Liver (tissue), 9 donors: Measurements from ENCODE around the gene WDR81. TPM values are rescaled to one million over a fixed set of nuclear protein-coding genes. Genes with fewer than 3 reads are reported as not detected.

Experiments
- DNase-seq: peaks from one replicate; pipeline ENCODE4 v3.0.0-alpha.2; 2017; ENCODE audit warnings: low spot score
- H3K27ac ChIP-seq, 2 donors: one replicate each; pipeline ENCODE4 v1.7.0; 2013; ENCODE audit warnings: inconsistent platforms in 2 of 2, low read length in 2 of 2, control low read depth in 1 of 2, low read depth in 1 of 2, mild to moderate bottlenecking in 1 of 2
- H3K27me3 ChIP-seq, 4 donors: one replicate each; pipeline versions ENCODE4 v1.6.1 to v1.7.0; 2013; ENCODE audit warnings: low read length in 3 of 4, inconsistent platforms in 1 of 4, mild to moderate bottlenecking in 1 of 4, moderate library complexity in 1 of 4; ENCODE audit not compliant: control insufficient read depth in 4 of 4, insufficient read depth in 4 of 4
- H3K36me3 ChIP-seq, 4 donors: one replicate each; pipeline versions ENCODE4 v1.6.1 to v1.7.0; 2013; ENCODE audit warnings: low read length in 3 of 4, mild to moderate bottlenecking in 3 of 4, low read depth in 1 of 4, moderate library complexity in 1 of 4; ENCODE audit not compliant: control insufficient read depth in 4 of 4, insufficient read depth in 3 of 4
- H3K4me1 ChIP-seq, 4 donors: one replicate each; pipeline versions ENCODE4 v1.6.1 to v1.7.0; 2013; ENCODE audit warnings: low read length in 3 of 4, mild to moderate bottlenecking in 3 of 4, moderate library complexity in 1 of 4; ENCODE audit not compliant: control insufficient read depth in 4 of 4, insufficient read depth in 4 of 4
- H3K4me3 ChIP-seq, 3 donors: one replicate each; pipeline versions ENCODE4 v1.6.1 to v1.7.0; 2013; ENCODE audit warnings: low read length in 3 of 3, control low read depth in 1 of 3, low read depth in 1 of 3, mild to moderate bottlenecking in 1 of 3
- H3K9ac ChIP-seq, 2 donors: one replicate each; pipeline ENCODE4 v1.7.0; 2013; ENCODE audit warnings: low read length in 2 of 2, mild to moderate bottlenecking in 2 of 2, moderate library complexity in 2 of 2, control low read depth in 1 of 2, low read depth in 1 of 2
- H3K9me3 ChIP-seq, 4 donors: one replicate each; pipeline versions ENCODE4 v1.6.1 to v1.7.0; 2013; ENCODE audit warnings: low read length in 3 of 4; ENCODE audit not compliant: control insufficient read depth in 4 of 4
- ATF3 ChIP-seq: IDR thresholded peaks from 2 replicates; pipeline ENCODE4 v1.6.1; 2016; ENCODE audit warnings: antibody characterized with exemption
- CTCF ChIP-seq: fragments of 150-350 bp; IDR thresholded peaks from 2 replicates; pipeline ENCODE4 v1.5.1; 2017; ENCODE audit warnings: improper control_type of control experiment, low read depth, low read length; ENCODE audit not compliant: missing input control
- EGR1 ChIP-seq, 2 donors: IDR thresholded peaks; 2 replicates each; pipeline ENCODE4 v1.6.1; 2016 to 2018; ENCODE audit warnings: antibody characterized with exemption in 2 of 2, low read depth in 2 of 2
- FOXA1 ChIP-seq: IDR thresholded peaks from 2 replicates; pipeline ENCODE4 v1.6.1; 2016; ENCODE audit warnings: antibody characterized with exemption
- FOXA2 ChIP-seq: IDR thresholded peaks from 2 replicates; pipeline ENCODE4 v1.6.1; 2016; ENCODE audit warnings: antibody characterized with exemption
- GABPA ChIP-seq, 2 donors: IDR thresholded peaks in 1 of 2; conservative IDR thresholded peaks in 1 of 2; 2 replicates each; pipeline ENCODE4 v1.6.1; 2016; ENCODE audit warnings: antibody characterized with exemption in 2 of 2, mild to moderate bottlenecking in 1 of 2, moderate library complexity in 1 of 2
- HNF4A ChIP-seq, 2 donors: conservative IDR thresholded peaks; 2 replicates each; pipeline ENCODE4 v1.6.1; 2016; ENCODE audit warnings: antibody characterized with exemption in 2 of 2, mild to moderate bottlenecking in 2 of 2
- HNF4G ChIP-seq: IDR thresholded peaks from 2 replicates; pipeline ENCODE4 v1.6.1; 2016; ENCODE audit warnings: antibody characterized with exemption
- JUND ChIP-seq, 2 donors: IDR thresholded peaks; 2 replicates each; pipeline ENCODE4 v1.6.1; 2016; ENCODE audit warnings: antibody characterized with exemption in 2 of 2
- NR2F2 ChIP-seq: IDR thresholded peaks from 2 replicates; pipeline ENCODE4 v1.6.1; 2016; ENCODE audit warnings: antibody characterized with exemption
- RAD21 ChIP-seq, 2 donors: IDR thresholded peaks; 2 replicates each; pipeline ENCODE4 v1.6.1; 2016; ENCODE audit warnings: antibody characterized with exemption in 2 of 2, mild to moderate bottlenecking in 2 of 2
- RXRA ChIP-seq, 2 donors: IDR thresholded peaks; 2 replicates each; pipeline ENCODE4 v1.6.1; 2017 to 2018; ENCODE audit warnings: antibody characterized with exemption in 2 of 2, mild to moderate bottlenecking in 1 of 2
- SP1 ChIP-seq: IDR thresholded peaks from 2 replicates; pipeline ENCODE4 v1.6.1; 2018; ENCODE audit warnings: antibody characterized with exemption, mild to moderate bottlenecking
- TAF1 ChIP-seq: conservative IDR thresholded peaks from 2 replicates; pipeline ENCODE4 v1.6.1; 2016; ENCODE audit warnings: antibody characterized with exemption, mild to moderate bottlenecking
- YY1 ChIP-seq: IDR thresholded peaks from 2 replicates; pipeline ENCODE4 v1.6.1; 2016; ENCODE audit warnings: antibody characterized with exemption, mild to moderate bottlenecking
- ZBTB33 ChIP-seq: IDR thresholded peaks from 2 replicates; pipeline ENCODE4 v1.6.1; 2016; ENCODE audit warnings: antibody characterized with exemption
- WGBS: extraction: QIAGEN DNeasy Blood & Tissue Kit; methylation state at CpG from one replicate; pipeline ENCODE4 v1.1.7; 2013; 5-methylcytosine and 5-hydroxymethylcytosine counted together
- polyA plus RNA-seq, 2 donors: library from polyadenylated mRNA; stranded (reverse) in 1 of 2; unstranded in 1 of 2; fragments of 200-250 nt in 1 of 2; fragments of >200 nt in 1 of 2; fragmentation: Nextera tagmentation in 1 of 2; extraction: Ambion mirVana in 1 of 2; gene quantifications; one replicate each; pipeline versions ENCODE4 v1.2.1 to v1.2.3, GENCODE V29; 2013 to 2015
- total RNA-seq, 2 donors: library from RNA; depleted of rRNA; stranded (reverse); fragments of >200 nt; gene quantifications; one replicate each; pipeline ENCODE4 v1.2.3, GENCODE V29; 2014
- TF ChIP-seq, protein P1 (sequence below): IDR thresholded peaks from 2 replicates; pipeline ENCODE4 v1.6.1; 2016; ENCODE audit warnings: antibody characterized with exemption, mild to moderate bottlenecking
- TF ChIP-seq, protein P2 (sequence below): IDR thresholded peaks from 2 replicates; pipeline ENCODE4 v1.6.1; 2016; ENCODE audit warnings: antibody characterized with exemption
- donor health status: healthy.
- donor health status: healthy.
- donor health status: healthy.
- donor health status: healthy.
- donor health status: healthy.

The WDR81 gene
- total and polyA plus RNA-seq, 4 donors, result 12.3 to 41.8 (median 33.0) TPM

DNA sequence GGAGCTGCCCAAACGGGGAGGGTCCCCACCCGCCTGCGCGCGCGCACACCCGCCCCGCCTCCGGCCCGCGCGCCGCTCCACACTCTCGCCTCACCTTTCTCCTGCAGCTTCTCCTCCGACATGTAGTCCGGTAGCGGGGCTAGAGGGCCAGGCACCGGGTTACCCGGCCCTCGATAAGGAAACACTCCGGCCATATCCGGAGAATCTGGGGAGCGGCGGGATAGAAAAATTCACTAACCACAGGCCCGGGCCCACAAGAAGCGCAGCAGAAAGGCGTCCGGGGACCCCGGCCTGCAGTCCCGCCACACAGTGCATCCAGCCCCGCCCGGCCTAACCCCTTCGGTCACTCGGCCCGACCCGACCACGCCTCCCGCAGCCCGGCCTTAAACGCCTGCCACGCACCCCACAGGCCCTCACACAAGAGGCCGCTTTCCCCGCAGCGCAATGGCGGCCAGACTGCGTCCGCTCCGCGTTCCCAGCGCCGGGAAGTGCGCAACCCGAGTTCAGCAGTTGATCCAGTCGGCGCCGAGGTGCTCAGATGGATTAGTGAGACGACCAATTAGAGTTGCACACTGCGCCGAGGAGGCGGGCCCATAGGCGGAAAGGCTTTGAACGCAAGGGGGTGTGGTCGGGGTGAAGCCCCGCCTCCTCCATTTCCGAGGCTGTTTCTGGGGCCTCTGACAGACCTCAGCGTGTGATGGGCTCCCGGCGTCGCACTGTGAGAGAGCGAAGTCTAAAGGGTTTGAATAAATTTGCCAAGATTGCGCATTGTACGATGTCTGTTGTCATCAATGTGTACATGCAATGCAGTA, 39.9 kb upstream of the WDR81 start, which contains the start of gene PRPF8:
TSS of gene PRPF8 (minus strand) at position 490 of the 812 bp plus-strand sequence. CDS start at position 194, 296 bp downstream.
- H3K4me1 ChIP-seq, result peaks cover 4 to 16% (median 10%) of the 10 kb centered on the region in 4 donors
- H3K9me3 ChIP-seq, result no peaks in the 10 kb centered on the region
- H3K27ac ChIP-seq, result peak within 1 kb of the TSS; percentile 92 to 94
- TF ChIP-seq RXRA (IDR thresholded peaks at IDR 0.05) (peak; percentile 45 to 65), YY1 (peak; percentile 98), TAF1 (peak; percentile 86), RAD21 (IDR thresholded peaks at IDR 0.05) (peak in 1 of 2 donors; percentile 61), FOXA1 (no peak), EGR1 (IDR thresholded peaks at IDR 0.05; ENCODE audit: low read depth in 2 of 2) (peak; percentile 40 to 46), ATF3 (peak; percentile 23), HNF4G (peak; percentile 50), FOXA2 (no peak), GABPA (IDR thresholded peaks at IDR 0.05 in 1 of 2, conservative IDR thresholded peaks at IDR 0.05 in 1 of 2) (peak; percentile 62 to 92), CTCF (no peak), ZBTB33 (no peak), NR2F2 (peak; percentile 41), SP1 (peak; percentile 94), JUND (IDR thresholded peaks at IDR 0.05) (no peak), HNF4A (conservative IDR thresholded peaks at IDR 0.05) (peak; percentile 45 to 72)
- TF ChIP-seq, protein P1, sequence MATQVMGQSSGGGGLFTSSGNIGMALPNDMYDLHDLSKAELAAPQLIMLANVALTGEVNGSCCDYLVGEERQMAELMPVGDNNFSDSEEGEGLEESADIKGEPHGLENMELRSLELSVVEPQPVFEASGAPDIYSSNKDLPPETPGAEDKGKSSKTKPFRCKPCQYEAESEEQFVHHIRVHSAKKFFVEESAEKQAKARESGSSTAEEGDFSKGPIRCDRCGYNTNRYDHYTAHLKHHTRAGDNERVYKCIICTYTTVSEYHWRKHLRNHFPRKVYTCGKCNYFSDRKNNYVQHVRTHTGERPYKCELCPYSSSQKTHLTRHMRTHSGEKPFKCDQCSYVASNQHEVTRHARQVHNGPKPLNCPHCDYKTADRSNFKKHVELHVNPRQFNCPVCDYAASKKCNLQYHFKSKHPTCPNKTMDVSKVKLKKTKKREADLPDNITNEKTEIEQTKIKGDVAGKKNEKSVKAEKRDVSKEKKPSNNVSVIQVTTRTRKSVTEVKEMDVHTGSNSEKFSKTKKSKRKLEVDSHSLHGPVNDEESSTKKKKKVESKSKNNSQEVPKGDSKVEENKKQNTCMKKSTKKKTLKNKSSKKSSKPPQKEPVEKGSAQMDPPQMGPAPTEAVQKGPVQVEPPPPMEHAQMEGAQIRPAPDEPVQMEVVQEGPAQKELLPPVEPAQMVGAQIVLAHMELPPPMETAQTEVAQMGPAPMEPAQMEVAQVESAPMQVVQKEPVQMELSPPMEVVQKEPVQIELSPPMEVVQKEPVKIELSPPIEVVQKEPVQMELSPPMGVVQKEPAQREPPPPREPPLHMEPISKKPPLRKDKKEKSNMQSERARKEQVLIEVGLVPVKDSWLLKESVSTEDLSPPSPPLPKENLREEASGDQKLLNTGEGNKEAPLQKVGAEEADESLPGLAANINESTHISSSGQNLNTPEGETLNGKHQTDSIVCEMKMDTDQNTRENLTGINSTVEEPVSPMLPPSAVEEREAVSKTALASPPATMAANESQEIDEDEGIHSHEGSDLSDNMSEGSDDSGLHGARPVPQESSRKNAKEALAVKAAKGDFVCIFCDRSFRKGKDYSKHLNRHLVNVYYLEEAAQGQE, result peak; percentile 82
- TF ChIP-seq, protein P2, sequence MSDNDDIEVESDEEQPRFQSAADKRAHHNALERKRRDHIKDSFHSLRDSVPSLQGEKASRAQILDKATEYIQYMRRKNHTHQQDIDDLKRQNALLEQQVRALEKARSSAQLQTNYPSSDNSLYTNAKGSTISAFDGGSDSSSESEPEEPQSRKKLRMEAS, result peak; percentile 37
- peak; percentile 98 for DNase-seq
- peak within 1 kb of the TSS; percentile 76 to 96 (median 86) for H3K4me3 ChIP-seq
- H3K27me3 ChIP-seq, result no peaks in the 10 kb centered on the region
- WGBS, result under 1% methylated on average over 72 of the region's 72 CpGs
- H3K36me3 ChIP-seq, result peaks cover 4 to 32% (median 31%) of the 10 kb centered on the region in 4 donors
- peak within 1 kb of the TSS; percentile 88 to 92 for H3K9ac ChIP-seq
